C4-2B (cell line): Measurements from ENCODE around the gene SLC6A9.

Experiments used
- ZFX ChIP-seq: fragments of 450-650 bp; IDR thresholded peaks from 2 replicates; pipeline ENCODE4 v1.6.1; 2017
- TF ChIP-seq, protein P1 (sequence below): fragments of 450-650 bp; conservative IDR thresholded peaks from 2 replicates; pipeline ENCODE4 v1.5.1; 2017; ENCODE audit warnings: mild to moderate bottlenecking

DNA sequence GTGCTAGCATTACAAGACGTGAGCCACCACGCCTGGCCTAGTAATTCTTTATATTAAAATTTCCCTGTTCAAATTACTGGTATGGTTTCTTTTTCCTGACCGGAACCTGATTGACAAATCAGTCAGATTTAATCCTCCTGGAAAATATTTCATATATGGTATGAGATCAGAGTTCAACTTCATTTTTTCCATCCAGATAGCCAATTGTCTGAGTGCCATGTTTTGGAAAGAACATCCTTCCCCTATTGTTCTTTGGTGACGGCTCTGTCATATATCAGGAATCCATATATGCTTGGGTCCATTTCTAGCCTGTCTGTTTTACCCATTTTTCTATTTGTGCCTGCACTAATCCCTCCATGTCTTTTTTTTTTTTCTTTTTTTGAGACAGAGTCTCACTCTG lies 48.3 kb upstream of the SLC6A9 start:
- TF ChIP-seq, protein P1, sequence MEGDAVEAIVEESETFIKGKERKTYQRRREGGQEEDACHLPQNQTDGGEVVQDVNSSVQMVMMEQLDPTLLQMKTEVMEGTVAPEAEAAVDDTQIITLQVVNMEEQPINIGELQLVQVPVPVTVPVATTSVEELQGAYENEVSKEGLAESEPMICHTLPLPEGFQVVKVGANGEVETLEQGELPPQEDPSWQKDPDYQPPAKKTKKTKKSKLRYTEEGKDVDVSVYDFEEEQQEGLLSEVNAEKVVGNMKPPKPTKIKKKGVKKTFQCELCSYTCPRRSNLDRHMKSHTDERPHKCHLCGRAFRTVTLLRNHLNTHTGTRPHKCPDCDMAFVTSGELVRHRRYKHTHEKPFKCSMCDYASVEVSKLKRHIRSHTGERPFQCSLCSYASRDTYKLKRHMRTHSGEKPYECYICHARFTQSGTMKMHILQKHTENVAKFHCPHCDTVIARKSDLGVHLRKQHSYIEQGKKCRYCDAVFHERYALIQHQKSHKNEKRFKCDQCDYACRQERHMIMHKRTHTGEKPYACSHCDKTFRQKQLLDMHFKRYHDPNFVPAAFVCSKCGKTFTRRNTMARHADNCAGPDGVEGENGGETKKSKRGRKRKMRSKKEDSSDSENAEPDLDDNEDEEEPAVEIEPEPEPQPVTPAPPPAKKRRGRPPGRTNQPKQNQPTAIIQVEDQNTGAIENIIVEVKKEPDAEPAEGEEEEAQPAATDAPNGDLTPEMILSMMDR: no peak
- no peak for TF ChIP-seq ZFX
